Stimulated activated CD8-positive, alpha-beta memory T cell treated with anti-CD3 and anti-CD28 coated beads, Interleukin-7, amount 100 ng/mL, for 1 hour (primary cell): ENCODE measurements around the gene PRRT2.
"Not testable (repeated sequence)": the region's sequence is repeated elsewhere in the genome, so short reads cannot be mapped to it uniquely, and the experiment has no call there.

Experiments
- DNase-seq, 2 donors: peaks; one replicate each; pipeline ENCODE4 v3.0.0-alpha.2; 2020; ENCODE audit warnings: low read depth in 2 of 2

The PRRT2 gene

DNA sequence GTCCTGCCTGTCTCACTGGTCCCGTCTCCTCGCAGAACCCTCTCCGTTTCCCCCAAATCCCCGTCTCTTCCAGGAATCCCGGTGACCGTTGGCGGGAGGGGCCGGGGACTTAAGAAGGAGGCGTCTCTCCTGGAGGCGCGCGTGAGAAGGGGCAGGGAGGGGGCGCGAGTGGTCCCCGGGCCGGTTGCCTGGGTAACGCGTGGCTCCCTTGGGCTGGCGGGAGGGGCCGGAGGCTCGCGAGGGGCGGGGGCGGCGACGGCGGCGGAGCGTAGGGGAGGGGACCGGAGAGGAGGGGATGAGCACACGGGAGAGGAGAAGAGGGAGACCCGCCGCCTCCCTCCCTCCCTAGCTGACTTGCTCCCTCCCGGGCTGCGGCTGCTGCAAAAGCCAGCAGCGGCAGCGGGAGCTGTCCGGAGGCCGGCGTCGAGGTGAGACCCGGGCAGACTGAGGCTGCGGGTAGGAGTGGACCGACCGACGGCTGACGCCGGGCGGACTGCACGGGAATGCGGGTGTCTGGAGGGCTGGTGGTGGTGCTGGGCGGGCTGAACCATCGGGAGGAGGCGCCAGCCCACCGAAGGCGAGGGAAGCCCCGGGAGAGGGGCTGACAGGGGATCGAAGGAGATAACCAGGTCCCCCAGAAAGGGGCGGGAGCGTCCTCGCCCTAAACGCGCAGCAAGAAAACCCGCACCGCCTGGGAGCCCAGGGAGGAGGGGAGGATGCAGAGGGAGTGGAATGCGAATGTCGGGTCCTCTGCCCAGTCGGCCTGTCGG, at the start of gene PRRT2:
PRRT2 (plus strand) TSS at position 298 of the 770 bp plus-strand sequence. CDS start 862 bp downstream, outside the sequence.
- no peak for DNase-seq

DNA sequence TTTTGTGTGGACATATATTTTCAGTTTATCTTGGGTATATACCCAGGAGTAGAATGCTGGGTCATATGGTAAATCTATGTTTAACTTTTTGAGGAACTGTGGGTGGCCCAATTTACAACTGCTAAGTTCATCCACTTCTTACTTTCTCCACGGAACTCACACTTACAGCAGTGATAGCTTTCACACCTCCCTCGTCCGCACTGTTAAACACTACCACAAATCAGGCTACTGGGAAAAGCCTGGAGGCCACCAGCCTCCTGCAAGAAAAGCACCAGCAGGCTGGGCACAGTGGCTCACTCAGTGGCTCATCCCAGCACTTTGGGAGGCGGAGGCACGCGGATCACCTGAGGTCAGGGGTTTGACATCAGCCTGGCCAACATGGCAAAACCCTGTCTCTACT, 48.7 kb upstream of the PRRT2 start:
- DNase-seq = no peak

DNA sequence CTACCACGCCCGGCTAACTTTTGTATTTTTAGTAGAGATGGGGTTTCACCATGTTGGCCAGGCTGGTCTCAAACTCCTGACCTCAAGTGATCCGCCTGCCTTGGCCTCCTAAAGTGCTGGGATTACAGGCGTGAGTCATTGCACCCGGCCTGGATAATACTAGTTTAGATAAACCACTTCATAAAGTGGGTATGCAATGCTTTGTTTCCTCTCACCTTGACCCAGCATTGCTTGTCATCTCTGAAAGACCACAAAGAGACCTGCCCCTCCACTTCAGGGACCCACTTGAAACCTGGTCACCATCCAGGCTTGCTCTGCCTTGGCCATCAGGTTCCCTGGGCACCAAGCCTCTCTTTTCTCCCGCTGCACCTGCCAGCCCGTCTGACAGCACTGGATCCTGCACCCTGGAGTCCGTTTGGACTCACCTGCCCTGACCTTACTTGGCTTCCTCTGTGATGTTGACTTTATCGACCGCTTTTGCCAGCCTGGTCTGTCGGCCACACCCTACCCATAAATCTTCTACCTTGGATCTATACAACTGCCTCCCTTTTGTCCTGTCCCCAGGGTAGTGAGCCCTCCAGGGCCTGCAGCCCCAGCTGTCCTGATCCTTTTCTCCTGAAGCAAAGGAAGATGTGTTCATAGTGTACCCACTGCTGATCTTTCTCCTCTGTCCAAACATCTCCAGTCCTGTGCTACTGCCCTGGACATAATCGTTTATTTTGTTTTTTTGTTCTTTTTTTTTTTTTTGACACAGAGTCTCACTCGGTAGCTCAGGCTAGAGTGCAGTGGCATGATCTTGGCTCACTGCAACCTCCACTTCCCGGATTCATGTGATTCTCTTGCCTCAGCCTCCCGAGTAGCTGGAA, 46.6 kb upstream of the PRRT2 start:
- no peak for DNase-seq

DNA sequence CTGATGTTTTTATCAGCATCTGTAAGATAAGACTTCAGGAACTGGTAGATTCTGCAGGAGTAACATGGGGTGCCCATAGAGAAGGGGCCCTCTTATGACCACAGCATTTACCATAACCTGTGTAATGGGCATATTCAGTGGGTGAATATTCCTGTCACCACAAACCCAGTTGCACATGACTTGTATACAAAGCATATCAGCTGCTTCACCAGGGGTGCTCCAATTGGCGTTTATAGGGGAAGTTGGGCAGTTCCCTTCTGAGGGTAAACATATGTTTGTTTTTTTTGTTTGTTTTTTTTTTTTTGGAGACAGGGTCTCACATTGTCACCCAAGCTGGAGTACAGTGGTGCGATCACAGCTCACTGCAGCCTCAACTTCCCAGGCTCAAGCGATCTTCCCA, 45.4 kb upstream of the PRRT2 start:
- DNase-seq = no peak

DNA sequence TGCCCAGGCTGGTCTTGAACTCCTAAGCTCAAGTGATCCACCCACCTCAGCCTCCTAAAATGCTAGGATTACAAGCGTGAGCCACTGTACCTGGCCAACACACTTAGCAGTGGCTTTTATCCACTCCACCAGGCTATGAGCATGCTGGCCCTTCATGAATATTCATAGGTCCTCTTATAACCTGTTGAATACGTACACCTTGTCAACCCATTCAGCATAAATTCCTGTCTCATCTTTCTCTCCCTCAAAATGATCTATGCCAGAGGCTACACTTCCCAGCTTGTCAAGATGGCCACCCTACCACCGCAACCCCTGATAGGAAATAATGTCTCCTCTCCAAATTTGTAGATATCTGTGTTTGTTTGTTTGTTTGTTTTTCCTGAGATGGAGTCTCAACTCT, 44.9 kb upstream of the PRRT2 start:
- no peak for DNase-seq

DNA sequence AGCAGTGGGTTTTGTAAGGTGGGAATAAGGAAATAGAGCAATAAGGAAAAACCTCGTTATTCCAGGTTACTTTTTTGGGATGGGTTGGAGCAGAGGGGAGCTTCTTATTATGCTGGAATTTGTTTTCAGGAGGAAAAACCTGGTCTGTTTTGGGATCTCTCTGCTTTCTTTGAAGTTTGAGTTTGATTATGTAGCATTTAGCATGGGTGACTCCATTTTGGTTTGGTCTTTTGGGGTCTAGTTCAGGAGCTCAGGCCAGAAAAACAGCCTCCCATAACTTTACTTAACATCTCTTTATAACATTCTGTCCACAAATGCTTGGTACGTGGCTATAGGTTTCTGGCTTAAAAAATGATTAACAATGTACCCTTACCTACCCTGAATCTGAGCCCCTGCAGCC, 42.5 kb upstream of the PRRT2 start:
- DNase-seq = no peak

DNA sequence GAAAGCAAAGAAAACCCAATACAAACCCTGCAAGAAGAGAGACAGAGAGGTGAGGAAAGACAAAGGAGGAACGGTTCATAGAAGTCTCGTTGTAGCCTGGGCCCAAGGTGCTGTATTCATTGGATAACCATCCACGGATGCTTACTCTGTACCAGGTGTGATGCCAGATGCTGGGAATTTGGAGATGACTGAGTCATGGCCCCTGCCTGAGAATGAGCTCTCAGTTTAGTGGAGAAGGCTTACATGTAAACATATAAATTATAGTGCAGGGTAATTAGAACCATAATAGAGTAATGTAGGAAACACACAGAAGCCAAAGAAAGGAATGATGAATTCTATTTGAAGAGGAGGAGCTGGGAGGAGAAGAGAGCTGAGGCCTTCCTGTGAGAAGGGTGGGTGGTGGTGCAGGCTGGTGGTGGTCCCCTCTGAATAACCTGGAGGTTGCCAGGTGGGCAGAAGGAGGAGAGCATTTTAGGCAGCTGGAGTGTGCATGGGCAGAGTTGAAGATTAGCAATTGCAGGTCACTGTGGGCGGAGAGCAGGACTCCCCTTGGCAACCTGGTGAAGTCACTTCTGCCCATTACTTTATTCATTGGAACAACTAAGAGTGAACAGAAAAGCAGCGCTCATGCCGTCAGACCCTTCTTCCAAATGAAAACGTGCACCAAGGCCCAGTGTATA, 41.6 kb upstream of the PRRT2 start:
- no peak for DNase-seq

DNA sequence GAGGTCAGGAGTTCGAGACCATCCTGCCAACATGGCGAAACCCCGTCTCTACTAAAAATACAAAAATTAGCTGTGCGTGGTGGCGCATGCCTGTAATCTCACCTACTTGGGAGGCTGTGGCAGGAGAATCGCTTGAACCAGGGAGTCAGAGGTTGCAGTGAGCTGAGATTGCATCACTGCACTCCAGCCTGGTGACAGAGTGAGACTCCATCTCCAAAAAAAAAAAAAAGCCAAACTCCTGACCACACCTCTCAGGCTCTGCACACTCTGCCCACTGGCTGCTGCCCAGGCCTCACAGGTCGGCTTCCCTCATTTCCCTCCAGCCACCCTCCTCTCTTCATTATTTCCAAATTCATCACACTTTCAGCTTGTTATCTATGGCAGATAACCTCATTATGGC, 39.7 kb upstream of the PRRT2 start:
- not testable (repeated sequence) for DNase-seq

DNA sequence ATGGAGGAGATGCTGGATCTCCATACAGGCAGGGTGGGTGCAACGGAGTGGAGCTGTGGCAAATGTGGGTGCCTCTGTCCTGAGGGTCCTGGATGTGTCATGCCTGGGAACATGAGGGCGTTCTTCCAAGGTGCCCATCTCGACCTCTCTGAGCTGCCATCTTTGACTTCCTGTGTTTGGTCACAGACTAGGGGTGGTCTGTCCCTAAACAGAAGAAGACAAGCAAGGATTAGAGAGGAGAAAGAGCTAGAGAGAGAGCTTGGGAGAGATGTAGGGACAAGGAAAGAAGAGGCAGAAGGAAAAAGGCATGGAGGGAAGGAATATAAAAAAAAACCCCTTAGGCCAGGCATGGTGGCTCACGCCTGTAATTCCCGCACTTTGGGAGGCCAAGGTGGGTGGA, 37.3 kb upstream of the PRRT2 start:
- DNase-seq = no peak

DNA sequence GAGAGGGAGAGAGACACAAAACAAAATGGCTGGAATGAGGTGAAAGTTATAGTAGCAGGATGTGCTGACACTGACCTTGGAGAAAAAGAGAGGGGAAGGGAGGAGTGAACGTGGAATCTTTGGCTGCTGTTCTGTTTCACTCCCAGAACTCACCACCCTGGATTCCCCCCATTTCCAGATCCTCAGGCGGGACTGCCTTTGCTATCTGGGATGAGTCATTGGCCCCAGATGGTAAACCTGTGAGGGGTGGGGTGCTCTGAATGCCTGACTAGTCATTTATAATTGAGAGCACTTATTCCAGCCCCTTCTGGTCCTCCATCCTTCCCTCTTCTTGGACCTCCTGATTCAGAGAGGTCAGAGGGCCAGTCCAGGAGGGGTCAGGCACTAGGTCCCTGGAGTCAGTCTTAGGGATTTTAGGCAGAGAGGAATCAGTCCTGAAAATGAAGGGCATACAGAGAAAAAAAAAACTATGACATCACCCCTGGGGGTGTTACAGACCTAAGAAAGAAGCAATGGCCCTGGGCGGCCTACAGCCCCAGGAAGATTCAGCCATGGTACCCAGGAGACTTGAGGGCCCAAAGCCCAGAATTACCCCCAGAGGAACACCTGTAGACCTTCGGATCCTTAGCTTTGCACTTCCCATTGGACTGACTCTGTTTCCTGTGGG, 36.1 kb upstream of the PRRT2 start:
- DNase-seq = no peak

DNA sequence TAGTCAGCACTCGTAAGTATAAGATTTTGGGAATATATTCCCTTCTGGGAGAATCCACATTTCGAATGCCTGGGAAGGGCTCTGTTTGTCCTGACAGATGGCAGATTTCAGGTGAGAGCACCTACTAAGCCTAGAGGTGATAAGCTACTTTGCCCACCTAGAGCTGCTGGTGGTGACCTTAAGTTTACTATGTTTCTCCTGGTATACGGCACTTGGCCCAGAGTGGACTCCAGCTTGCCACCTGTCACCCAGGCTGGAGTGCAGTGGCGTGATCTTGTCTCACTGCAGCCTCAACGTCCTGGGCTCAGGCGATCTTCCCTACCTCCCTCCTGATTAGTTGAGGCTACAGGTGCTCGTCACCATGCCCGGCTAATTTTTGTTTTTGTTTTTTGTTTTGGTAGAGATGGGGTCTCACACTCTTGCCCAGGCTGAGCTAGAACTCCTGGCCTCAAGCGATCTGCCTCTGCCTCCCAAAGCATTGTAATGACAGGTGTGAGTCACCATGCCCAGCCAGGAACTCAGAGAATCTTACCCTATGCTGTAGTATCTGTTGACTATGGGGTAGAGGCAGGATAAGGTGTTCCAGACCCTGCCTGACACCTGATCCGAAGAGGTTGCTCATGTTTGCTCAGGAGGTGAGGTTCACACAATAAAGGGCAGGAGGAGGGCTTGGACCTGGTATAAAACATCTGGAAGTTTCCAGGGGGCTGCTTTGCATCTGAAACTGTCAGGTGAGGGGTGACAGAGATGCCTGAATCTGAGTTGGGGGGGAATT, 34.2 kb upstream of the PRRT2 start, which contains the start of gene ZG16:
ZG16 (plus strand) TSS at position 681 of the 775 bp plus-strand sequence. CDS start 1,011 bp downstream, outside the sequence.
- no peak for DNase-seq

DNA sequence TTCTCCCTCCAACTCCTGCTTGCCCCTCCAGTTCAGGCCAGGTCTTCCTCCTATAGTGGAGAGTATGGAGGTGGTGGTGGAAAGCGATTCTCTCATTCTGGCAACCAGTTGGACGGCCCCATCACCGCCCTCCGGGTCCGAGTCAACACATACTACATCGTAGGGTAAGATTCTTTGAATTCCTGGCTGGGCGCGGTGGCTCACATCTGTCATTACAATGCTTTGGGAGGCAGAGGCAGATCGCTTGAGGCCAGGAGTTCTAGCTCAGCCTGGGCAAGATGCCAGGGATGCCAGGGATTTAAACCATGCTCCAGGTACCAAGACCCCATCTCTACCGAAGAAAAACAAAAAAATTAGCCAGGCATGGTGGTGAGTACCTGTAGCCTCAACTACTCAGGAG, 32.5 kb upstream of the PRRT2 start:
- no peak for DNase-seq

DNA sequence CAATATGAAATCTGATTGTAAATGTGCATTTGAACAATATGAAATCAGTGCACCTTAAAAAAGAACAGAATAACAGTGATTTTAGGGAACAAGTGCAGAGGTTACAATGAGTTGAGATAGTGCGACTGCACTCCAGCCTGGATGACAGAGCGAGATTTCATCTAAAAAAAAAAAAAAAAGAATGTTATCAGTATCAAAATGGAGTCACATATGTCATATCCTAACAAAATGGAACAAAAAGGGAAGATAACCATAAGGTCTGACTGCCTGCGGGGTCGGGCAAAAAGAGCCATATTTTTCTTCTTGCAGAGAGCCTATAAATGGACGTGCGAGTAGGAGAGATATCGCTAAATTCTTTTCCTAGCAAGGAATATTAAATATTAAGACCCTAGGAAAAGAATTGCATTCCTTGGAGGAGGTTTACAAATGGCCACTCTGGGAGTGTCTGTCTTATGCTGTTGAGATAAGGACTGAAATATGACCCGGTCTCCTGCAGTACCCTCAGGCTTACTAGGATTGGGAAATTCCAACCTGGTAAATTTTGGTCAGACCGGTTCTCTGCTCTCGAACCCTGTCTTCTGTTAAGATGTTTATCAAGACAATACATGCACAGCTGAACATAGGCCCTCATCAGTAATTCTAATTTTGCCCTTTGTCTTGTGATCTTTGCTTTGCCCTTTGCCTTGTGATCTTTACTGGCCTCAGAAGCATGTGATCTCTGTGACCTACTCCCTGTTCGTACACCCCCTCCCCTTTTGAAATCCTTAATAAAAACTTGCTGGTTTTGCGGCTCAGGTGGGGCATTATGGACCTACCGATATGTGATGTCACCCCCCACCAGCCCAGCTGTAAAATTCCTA, 28.7 kb upstream of the PRRT2 start:
- DNase-seq = not testable (repeated sequence)

DNA sequence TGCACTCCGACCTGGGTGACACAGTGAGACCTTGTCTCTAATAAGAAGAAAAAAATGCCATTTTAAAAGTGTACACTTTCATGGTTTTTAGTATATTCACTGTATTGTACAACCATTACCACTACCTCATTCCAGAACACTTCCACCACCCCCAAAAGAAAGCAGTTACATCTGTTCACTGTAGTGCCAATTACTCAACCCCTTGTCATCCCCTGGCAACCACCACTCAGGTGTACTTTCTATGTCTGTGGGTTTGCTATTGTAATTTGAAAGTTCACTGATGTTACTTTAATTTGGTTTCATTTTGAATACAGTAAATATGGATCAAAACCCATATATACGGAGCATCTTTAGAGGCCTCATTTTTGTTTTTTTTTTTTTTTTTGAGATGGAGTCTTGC, 27.8 kb upstream of the PRRT2 start:
- DNase-seq = no peak

DNA sequence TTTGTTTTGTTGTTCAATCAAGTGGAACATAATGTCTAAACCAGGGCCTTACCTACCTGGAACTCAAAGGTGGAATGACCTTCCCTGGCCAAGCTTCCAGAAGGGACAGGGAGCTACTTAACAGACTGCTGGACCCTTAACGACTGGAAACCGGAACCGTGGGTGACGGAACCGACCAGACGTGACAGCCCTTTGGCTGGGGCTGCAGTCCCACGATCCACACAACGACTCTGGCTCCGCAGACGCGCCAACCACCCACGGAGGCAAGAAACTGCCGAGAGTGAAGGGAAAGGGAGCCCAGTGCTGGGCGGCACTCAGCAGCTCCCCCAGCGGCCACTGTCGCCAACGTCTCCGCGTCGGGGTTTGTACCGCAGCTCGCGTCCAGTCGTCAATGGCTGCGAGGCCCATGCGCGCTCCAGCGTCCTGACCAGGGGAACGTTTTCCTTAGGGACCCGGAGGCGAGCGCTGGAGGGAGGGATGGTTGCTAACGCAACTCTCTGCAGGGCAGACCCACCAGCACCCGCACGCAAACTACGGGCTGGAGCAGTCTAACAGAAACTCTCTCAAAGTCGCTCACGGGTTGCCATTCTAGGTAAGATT, 27.0 kb upstream of the PRRT2 start:
- DNase-seq = peak in 1 of 2 donors; percentile 54

DNA sequence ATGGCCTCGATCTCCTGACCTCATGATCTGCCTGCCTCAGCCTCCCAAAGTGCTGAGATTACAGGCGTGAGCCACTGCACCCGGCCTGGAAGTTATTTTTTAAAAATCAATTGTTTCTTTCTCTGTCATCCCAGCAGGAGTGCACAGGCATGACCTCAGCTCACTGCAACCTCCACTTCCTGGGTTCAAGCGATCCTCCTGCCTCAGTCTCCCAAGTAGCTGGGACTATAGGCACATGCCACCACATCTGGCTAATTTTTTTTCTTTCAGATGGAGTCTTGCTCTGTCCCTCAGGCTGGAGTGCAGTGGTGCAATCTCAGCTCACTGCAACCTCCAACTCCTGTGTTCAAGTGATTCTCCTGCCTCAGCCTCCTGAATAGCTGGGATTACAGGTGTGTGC, 24.8 kb upstream of the PRRT2 start:
- DNase-seq = not testable (repeated sequence)

DNA sequence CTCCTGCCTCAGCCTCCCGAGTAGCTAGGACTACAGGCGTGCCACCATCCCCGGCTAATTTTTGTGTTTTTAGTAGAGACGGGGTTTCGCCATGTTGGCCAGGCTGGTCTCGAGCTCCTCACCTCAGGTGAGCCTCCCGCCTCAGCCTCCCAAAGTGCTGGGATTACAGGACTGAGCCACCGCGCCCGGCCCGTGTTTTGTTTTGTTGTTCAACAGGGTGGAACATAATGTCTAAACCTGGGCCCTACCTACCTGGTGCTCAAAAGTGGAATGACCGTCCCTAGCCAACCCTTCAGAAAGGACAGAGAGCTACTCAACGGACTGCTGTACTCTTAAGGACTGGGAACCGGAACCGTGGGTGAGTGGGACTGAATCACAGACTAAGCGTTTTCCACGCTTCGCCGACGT, 22.2 kb upstream of the PRRT2 start:
- no peak for DNase-seq

DNA sequence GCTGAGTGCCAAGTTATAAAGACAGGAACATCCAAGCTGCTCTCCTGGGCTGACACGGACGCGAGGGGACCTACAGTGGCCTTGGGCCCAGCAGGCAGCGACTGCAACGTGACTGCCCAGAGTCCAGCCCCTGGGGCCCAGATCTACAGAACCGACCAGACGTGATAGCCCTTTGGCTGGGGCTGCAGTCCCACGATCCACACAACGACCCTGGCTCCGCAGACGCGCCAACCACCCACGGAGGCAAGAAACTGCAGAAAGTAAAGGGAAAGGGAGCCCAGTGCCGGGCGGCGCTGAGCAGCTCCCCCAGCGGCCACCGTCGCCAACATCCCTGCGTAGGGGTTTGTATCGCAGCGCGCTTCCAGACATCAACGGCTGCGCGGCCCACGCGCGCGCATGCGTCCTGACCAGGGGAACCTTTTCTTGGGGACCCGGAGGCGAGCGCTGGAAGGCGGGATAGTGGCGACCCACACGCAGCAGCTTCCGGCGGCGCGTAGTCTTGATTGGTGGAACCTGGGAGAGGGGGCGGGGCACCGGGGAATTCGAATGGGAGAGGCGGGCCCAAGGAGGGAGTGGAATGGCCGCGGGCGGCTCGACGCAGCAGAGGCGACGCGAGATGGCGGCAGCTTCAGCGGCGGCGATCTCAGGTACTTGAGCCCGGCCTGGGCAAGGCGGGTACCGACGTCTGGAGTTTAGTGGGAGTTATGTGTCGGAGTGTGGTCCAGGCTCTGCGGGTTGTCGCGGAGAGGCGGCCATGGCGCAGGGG, 21.6 kb upstream of the PRRT2 start, which contains the start of gene KIF22:
KIF22 (plus strand) TSS at position 569 of the 766 bp plus-strand sequence; CDS start at position 578, 9 bp downstream.
- DNase-seq = peak; percentile 99 to 100
